GM12878 (cell line): Measurements from ENCODE around the gene N4BP2L2.

Experiments used
- CREB1 ChIP-seq: IDR thresholded peaks from 2 replicates; pipeline ENCODE4 v1.6.1; 2012; ENCODE audit warnings: low read depth, mild to moderate bottlenecking, inconsistent platforms
- EZH2 ChIP-seq: IDR thresholded peaks from 2 replicates; pipeline ENCODE4 v1.6.1; 2012; ENCODE audit warnings: low read depth, mild to moderate bottlenecking, control low read depth, inconsistent platforms, low read length, borderline replicate concordance; ENCODE audit not compliant: control insufficient read depth
- MYC ChIP-seq: IDR thresholded peaks from 2 replicates; pipeline ENCODE4 v1.6.1; 2011; ENCODE audit warnings: mild to moderate bottlenecking, low read length, moderate library complexity, inconsistent platforms; ENCODE audit not compliant: insufficient read depth, insufficient replicate concordance, insufficient read length, severe bottlenecking
- NR2C2 ChIP-seq: IDR thresholded peaks from 2 replicates; pipeline ENCODE4 v1.6.1; 2011; ENCODE audit warnings: borderline replicate concordance, low read depth; ENCODE audit not compliant: control insufficient read depth, insufficient read length
- POLR2A ChIP-seq: IDR thresholded peaks from 2 replicates; pipeline ENCODE4 v1.6.1; 2011; ENCODE audit warnings: low read depth, mild to moderate bottlenecking, low read length
- POLR2AphosphoS5 ChIP-seq: IDR thresholded peaks from 2 replicates; pipeline ENCODE4 v1.6.1; 2011; ENCODE audit warnings: mild to moderate bottlenecking, low read length, inconsistent platforms
- RFX5 ChIP-seq: IDR thresholded peaks from 2 replicates; pipeline ENCODE4 v1.6.1; 2011; ENCODE audit warnings: low read depth, low read length, improper control_type of control experiment
- YY1 ChIP-seq: IDR thresholded peaks from 2 replicates; pipeline ENCODE4 v1.6.1; 2011; ENCODE audit warnings: low read depth, mild to moderate bottlenecking, low read length
- TF ChIP-seq, protein P1 (sequence below), 3 experiments: IDR thresholded peaks in 2 of 3; conservative IDR thresholded peaks in 1 of 3; 2 replicates each; pipeline ENCODE4 v1.5.1; 2011; ENCODE audit warnings: low read depth in 3 of 3, low read length in 3 of 3, mild to moderate bottlenecking in 3 of 3, control low read depth in 2 of 3, moderate library complexity in 2 of 3, inconsistent platforms in 1 of 3, mixed read lengths in 1 of 3; ENCODE audit not compliant: control insufficient read depth in 2 of 3, insufficient read depth in 1 of 3; ENCODE audit errors: extremely low read depth in 1 of 3
- TF ChIP-seq, protein P2 (sequence below): fragments of 450-650 bp; IDR thresholded peaks from 2 replicates; pipeline ENCODE4 v1.6.1; 2016; ENCODE audit warnings: mild to moderate bottlenecking

DNA sequence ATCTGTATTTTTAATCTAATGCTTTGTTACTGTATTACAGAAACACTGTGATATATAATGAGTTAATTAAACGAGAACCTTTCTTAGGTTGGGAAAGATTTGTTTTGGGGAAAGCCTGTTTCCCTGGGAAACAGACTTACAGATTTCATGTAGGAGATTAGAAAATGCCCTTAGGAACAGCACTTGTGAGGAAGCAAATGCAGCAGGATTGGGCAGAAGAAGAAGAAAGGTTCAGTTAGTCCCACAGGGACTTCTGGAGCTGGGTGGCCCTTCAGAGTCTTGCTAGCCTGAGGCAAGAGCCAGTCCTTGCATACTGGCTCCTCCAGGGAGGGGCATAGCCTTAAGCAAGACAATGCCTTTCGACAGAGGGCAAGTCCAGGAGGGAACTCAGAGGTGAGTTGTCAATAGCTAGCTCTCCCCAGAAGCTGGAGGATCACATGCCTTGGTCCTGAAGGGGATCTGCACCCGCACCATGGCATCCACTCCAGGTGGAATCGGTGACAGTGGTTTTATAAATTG lies 147.4 kb downstream of the N4BP2L2 start:
- TF ChIP-seq, protein P1, sequence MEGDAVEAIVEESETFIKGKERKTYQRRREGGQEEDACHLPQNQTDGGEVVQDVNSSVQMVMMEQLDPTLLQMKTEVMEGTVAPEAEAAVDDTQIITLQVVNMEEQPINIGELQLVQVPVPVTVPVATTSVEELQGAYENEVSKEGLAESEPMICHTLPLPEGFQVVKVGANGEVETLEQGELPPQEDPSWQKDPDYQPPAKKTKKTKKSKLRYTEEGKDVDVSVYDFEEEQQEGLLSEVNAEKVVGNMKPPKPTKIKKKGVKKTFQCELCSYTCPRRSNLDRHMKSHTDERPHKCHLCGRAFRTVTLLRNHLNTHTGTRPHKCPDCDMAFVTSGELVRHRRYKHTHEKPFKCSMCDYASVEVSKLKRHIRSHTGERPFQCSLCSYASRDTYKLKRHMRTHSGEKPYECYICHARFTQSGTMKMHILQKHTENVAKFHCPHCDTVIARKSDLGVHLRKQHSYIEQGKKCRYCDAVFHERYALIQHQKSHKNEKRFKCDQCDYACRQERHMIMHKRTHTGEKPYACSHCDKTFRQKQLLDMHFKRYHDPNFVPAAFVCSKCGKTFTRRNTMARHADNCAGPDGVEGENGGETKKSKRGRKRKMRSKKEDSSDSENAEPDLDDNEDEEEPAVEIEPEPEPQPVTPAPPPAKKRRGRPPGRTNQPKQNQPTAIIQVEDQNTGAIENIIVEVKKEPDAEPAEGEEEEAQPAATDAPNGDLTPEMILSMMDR (IDR thresholded peaks at IDR 0.05 in 2 of 3, conservative IDR thresholded peaks at IDR 0.05 in 1 of 3; ENCODE audit: control insufficient read depth in 2 of 3, extremely low read depth in 1 of 3, insufficient read depth in 1 of 3, low read depth in 3 of 3, low read length in 3 of 3): no peak
- TF ChIP-seq EZH2: no peak
- TF ChIP-seq CREB1: no peak
- TF ChIP-seq POLR2A: no peak
- TF ChIP-seq, protein P2, sequence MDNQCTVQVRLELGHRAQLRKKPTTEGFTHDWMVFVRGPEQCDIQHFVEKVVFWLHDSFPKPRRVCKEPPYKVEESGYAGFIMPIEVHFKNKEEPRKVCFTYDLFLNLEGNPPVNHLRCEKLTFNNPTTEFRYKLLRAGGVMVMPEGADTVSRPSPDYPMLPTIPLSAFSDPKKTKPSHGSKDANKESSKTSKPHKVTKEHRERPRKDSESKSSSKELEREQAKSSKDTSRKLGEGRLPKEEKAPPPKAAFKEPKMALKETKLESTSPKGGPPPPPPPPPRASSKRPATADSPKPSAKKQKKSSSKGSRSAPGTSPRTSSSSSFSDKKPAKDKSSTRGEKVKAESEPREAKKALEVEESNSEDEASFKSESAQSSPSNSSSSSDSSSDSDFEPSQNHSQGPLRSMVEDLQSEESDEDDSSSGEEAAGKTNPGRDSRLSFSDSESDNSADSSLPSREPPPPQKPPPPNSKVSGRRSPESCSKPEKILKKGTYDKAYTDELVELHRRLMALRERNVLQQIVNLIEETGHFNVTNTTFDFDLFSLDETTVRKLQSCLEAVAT: no peak
- TF ChIP-seq MYC: no peak
- no peak for TF ChIP-seq YY1
- no peak for TF ChIP-seq POLR2AphosphoS5
- TF ChIP-seq RFX5: no peak
- no peak for TF ChIP-seq NR2C2
